ENCODE results near the gene CCSER1. TPM values are rescaled to one million over a fixed set of nuclear protein-coding genes. Genes with fewer than 3 reads are reported as not detected.

The CCSER1 gene
- total and polyA plus RNA-seq, 8 donors: 2.0 to 9.0 (median 4.2) TPM

- no peaks in the 10 kb centered on the region for H3K9me3 ChIP-seq
- H3K4me3 ChIP-seq: no peak overlapping the region
- H3K27ac ChIP-seq: no peak overlapping the region
- no peaks in the 10 kb centered on the region for H3K36me3 ChIP-seq
- DNase-seq (peak in 2 of 4 donors; percentile 7 to 19), ATAC-seq (no peak)
- no peaks in the 10 kb centered on the region for H3K27me3 ChIP-seq
- no peaks in the 10 kb centered on the region for H3K4me1 ChIP-seq
- intact Hi-C loops (cut with DNase I): no loop called here
- TF ChIP-seq CTCF (IDR thresholded peaks at IDR 0.05): no peak
These were observed 107.8 kb downstream of the CCSER1 start for GRCh38 chr4:90234916-90235547.

GRCh38 chr4:90237751-90238530 is 110.7 kb downstream of the CCSER1 start:
- no peak for TF ChIP-seq CTCF (IDR thresholded peaks at IDR 0.05)
- Histone ChIP-seq H3K4me3 (no peak overlapping the region), H3K36me3 (no peaks in the 10 kb centered on the region), H3K27me3 (no peaks in the 10 kb centered on the region), H3K9me3 (no peaks in the 10 kb centered on the region), H3K4me1 (no peaks in the 10 kb centered on the region), H3K27ac (no peak overlapping the region)
- no peak for DNase-seq
- intact Hi-C loops (cut with DNase I): no loop called here
- no peak for ATAC-seq

GRCh38 chr4:90240333-90240732 is 113.1 kb downstream of the CCSER1 start:
- Histone ChIP-seq H3K9me3 (no peaks in the 10 kb centered on the region), H3K27ac (no peak overlapping the region), H3K27me3 (no peaks in the 10 kb centered on the region), H3K4me1 (no peaks in the 10 kb centered on the region), H3K4me3 (no peak overlapping the region), H3K36me3 (no peaks in the 10 kb centered on the region)
- ATAC-seq: no peak
- intact Hi-C loops (cut with DNase I): no loop called here
- DNase-seq: no peak
- no peak for TF ChIP-seq CTCF (IDR thresholded peaks at IDR 0.05)

- Histone ChIP-seq H3K36me3 (no peaks in the 10 kb centered on the region), H3K4me3 (no peak overlapping the region), H3K4me1 (no peaks in the 10 kb centered on the region), H3K27ac (no peak overlapping the region), H3K9me3 (no peaks in the 10 kb centered on the region), H3K27me3 (no peaks in the 10 kb centered on the region)
- DNase-seq (no peak), ATAC-seq (no peak)
- intact Hi-C loops (cut with DNase I): no loop called here
- TF ChIP-seq CTCF (IDR thresholded peaks at IDR 0.05): no peak
These were observed 113.8 kb downstream of the CCSER1 start for GRCh38 chr4:90241008-90241407.

GRCh38 chr4:90245837-90246236 is 118.6 kb downstream of the CCSER1 start:
- Histone ChIP-seq H3K9me3 (no peaks in the 10 kb centered on the region), H3K27ac (no peak overlapping the region), H3K4me1 (no peaks in the 10 kb centered on the region), H3K4me3 (no peak overlapping the region), H3K36me3 (no peaks in the 10 kb centered on the region), H3K27me3 (no peaks in the 10 kb centered on the region)
- no peak for TF ChIP-seq CTCF (IDR thresholded peaks at IDR 0.05)
- DNase-seq (no peak), ATAC-seq (no peak)
- intact Hi-C loops (cut with DNase I): no loop called here
